ENCODE measurements around the gene PLEKHG3.

The PLEKHG3 gene

GRCh38 chr14:64702493-64703394 is 1.5 kb upstream of the PLEKHG3 start:
- no peak for TF ChIP-seq CTCF (IDR thresholded peaks at IDR 0.05; ENCODE audit: insufficient read depth, low read length, missing control alignments)
- CTCF ChIA-PET = interaction anchor here (1.4 to 2.1 kb wide), 2 partner anchors 23 to 62 kb away, joined by 4 to 6 read pairs; no protein-coding TSS in a partner anchor
- POLR2A ChIA-PET = interaction anchor here (0.7 to 1.5 kb wide), 2 partner anchors 72 to 162 kb away, joined by 3 to 6 read pairs; partner anchors contain the start of gene HSPA2
- no peak overlapping the region for H3K4me3 ChIP-seq (ENCODE audit: low read depth, low read length)
- DNase-seq (ENCODE audit: low read depth, low spot score) = no peak

- no peak for DNase-seq (ENCODE audit: low read depth, low spot score)
- ChIA-PET CTCF (interaction anchor here (1.2 to 2.1 kb wide), 4 partner anchors 10 to 62 kb away, joined by 3 to 6 read pairs (median 4); no protein-coding TSS in a partner anchor), POLR2A (interaction anchor here (0.6 to 1.5 kb wide), 5 partner anchors 12 to 163 kb away, joined by 3 to 6 read pairs (median 5); partner anchors contain the start of gene HSPA2)
- H3K4me3 ChIP-seq (ENCODE audit: low read depth, low read length) = peak overlapping the region; percentile 78
- TF ChIP-seq CTCF (IDR thresholded peaks at IDR 0.05; ENCODE audit: insufficient read depth, low read length, missing control alignments) = no peak
Observed at GRCh38 chr14:64703395-64704142, 655 bp upstream of the PLEKHG3 start.

DNA sequence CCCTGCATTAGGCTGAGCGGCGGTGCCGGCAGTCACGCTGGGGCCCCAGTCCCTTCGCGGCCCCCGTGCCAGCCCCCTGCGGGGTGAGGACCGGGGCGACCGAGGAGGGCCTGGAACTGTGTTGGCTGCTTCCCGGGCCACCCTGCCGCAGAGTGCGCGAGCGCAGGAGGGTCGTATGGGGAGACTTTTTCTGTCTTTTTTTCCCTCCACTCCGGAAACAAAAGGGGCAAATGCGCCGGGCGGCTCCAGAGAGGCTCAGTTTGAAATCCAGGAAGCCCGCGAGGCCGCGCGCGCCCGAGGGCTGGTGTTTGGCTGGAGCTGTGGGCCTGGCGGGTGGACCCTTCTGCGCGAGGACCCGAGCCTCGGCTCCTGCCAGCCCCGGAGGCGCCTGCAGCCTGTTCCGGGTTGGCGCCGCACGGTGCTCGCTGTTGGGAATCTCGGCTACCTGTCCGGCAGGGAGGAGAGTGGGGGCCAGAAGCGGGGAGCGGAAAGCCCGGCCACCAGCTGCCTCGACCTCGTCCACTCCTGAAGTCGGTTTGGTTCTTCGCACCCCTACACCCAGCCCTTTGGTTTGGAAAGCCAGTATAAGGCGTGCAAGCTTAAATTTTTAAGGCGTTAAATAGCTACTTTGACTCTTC is 638 bp downstream of the PLEKHG3 start:
- no peak for DNase-seq (ENCODE audit: low read depth, low spot score)
- peak overlapping the region; percentile 78 for H3K4me3 ChIP-seq (ENCODE audit: low read depth, low read length)
- CTCF ChIA-PET = interaction anchor here (0.9 to 2.4 kb wide), 8 partner anchors 12 to 187 kb away, joined by 3 to 9 read pairs (median 4); no protein-coding TSS in a partner anchor
- POLR2A ChIA-PET = interaction anchor here (0.6 to 1.5 kb wide), 6 partner anchors 13 to 239 kb away, joined by 3 to 6 read pairs (median 4); partner anchors contain the start of gene HSPA2
- TF ChIP-seq CTCF (IDR thresholded peaks at IDR 0.05; ENCODE audit: insufficient read depth, low read length, missing control alignments) = no peak

- H3K4me3 ChIP-seq (ENCODE audit: low read depth, low read length) = peak overlapping the region; percentile 78
- no peak for DNase-seq (ENCODE audit: low read depth, low spot score)
- POLR2A ChIA-PET = interaction anchor here (1.4 kb wide), 1 partner anchor 59 kb away, joined by 3 read pairs; no protein-coding TSS in a partner anchor
- TF ChIP-seq CTCF (IDR thresholded peaks at IDR 0.05; ENCODE audit: insufficient read depth, low read length, missing control alignments) = no peak
- CTCF ChIA-PET = interaction anchor here (0.9 to 2.4 kb wide), 7 partner anchors 9 to 186 kb away, joined by 3 to 9 read pairs (median 3); no protein-coding TSS in a partner anchor
Observed at GRCh38 chr14:64705381-64706118, 1.3 kb downstream of the PLEKHG3 start.

DNA sequence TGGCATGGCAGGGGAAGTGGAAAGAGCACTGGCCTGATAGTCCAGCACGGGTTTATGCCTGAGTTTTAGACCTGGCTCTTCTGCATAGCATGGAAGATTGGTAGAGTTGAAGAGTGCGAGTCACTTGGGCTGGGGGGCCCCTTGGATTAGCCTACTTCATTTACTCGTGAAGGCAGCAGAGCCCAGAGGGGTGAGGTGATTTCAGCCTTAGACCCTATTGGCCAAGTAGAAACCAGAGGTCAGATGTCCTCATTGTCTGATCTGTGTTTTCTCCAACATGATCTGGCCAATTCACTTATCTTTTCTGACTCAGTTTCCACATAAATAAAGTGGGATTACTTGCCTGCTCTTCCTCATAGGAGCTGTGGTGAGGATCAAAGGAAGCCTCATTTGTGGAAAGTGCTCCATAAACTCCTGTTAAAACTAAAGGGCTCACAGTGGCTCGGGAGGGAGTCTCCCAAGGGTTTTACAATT is 1.9 kb downstream of the PLEKHG3 start:
- H3K4me3 ChIP-seq (ENCODE audit: low read depth, low read length) = peak overlapping the region; percentile 78
- POLR2A ChIA-PET = no interaction called here
- CTCF ChIA-PET = interaction anchor here (0.9 to 2.4 kb wide), 6 partner anchors 8 to 59 kb away, joined by 3 to 9 read pairs (median 4); no protein-coding TSS in a partner anchor
- DNase-seq (ENCODE audit: low read depth, low spot score) = no peak
- TF ChIP-seq CTCF (IDR thresholded peaks at IDR 0.05; ENCODE audit: insufficient read depth, low read length, missing control alignments) = no peak

Measured in AG04449 (cell line).